HAP-1 (cell line): ENCODE results near the gene OGN.

Experiments
- DNase-seq, 2 experiments: peaks; one replicate each; pipeline ENCODE4 v3.0.0-alpha.2; 2016 to 2020; ENCODE audit warnings: low spot score in 2 of 2
- H3K27me3 ChIP-seq: fragments of 250-450 bp; sonication (Bioruptor Pico); 2 replicates; pipeline ENCODE4 v1.5.1; 2020; ENCODE audit warnings: low read depth, mild to moderate bottlenecking, moderate library complexity
- H3K36me3 ChIP-seq: fragments of 250-450 bp; sonication (Bioruptor Pico); replicated peaks from 2 replicates; pipeline ENCODE4 v1.5.1; 2020; ENCODE audit warnings: mild to moderate bottlenecking
- H3K4me1 ChIP-seq: fragments of 250-450 bp; sonication (Bioruptor Pico); 2 replicates; pipeline ENCODE4 v1.5.1; 2020; ENCODE audit warnings: mild to moderate bottlenecking
- H3K4me3 ChIP-seq: fragments of 250-450 bp; sonication (Bioruptor Pico); 2 replicates; pipeline ENCODE4 v1.5.1; 2020; ENCODE audit warnings: mild to moderate bottlenecking, moderate library complexity
- H3K9me3 ChIP-seq: fragments of 250-450 bp; sonication (Bioruptor Pico); 2 replicates; pipeline ENCODE4 v1.5.1; 2020; ENCODE audit warnings: mild to moderate bottlenecking, moderate library complexity
- in situ Hi-C: fragments of 300-500 bp; cut with MboI; formaldehyde crosslinking; loops from 3 replicates; pipeline ENCODE4 v1.14.3; 2020; ENCODE audit warnings: low sequenced_read_pairs, inconsistent platforms, mixed read lengths

Gene OGN

DNA sequence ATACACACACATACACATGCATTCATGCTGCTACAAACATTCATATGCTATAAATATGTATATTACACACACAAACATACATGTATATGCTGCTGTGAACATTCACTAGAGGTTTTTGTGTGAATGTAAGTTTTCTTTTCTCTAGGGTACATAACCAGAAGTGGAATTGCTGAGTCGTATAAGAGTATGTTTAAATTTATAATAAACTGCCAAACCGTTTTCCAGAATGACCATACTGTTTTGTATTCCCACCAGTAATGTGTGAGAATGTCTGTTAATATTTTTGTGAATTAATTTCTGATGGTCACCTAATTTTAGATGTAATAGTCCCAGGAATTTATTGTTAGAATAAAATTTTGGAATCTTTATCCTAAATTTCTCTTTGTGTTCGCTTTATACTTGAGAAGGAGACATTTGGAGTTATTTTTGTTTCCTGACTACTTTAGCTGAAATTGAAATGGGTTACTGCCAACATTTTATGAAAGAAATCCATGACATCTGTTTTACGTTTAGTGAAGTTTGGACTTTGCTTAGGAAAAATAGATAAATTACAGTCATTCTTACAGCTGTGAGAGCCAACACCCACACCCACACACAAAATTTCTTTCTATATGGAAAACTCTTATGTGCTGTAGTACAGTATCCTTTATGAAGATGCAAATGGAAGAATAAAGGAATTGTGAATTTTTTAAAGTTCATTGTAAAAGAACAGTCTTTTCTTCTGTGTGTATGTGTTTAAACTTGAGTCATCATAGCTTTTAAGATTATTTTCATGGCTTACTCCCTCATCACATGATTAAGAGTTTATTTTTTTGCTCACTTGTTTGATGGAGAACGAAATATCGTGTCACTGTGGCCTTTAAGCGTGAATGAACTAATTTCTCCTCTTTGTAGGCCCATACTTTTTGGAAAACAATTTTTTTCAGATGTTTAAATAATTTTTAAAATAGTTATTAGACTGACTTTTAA, 54.3 kb downstream of the OGN start:
- H3K36me3 ChIP-seq = no peaks in the 10 kb centered on the region
- DNase-seq = no peak
- H3K4me3 ChIP-seq = no peak overlapping the region
- in situ Hi-C loops = no loop called here
- H3K9me3 ChIP-seq = no peaks in the 10 kb centered on the region
- no peaks in the 10 kb centered on the region for H3K27me3 ChIP-seq
- H3K4me1 ChIP-seq = peaks cover 6% of the 10 kb centered on the region; the same call in 1 of the 2 replicates

DNA sequence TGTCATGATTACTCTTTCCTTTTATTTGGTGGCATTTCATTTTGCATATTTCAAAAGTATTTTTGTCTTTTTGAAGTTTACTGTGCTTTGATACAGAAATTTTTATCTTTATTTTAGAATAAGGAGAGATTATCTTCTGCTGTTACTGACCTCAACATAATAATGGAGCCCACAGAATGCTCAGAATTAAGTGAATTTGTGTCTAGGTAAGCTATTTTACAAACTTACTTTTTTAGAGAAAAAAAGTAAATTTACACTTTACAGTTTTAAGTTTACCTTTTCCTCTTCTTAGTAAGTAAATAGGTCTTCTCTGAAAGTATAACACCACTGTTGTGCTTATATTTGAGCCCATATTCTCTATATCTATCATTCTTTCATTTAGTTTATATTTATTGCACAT, 58.8 kb downstream of the OGN start:
- Histone ChIP-seq H3K36me3 (no peaks in the 10 kb centered on the region), H3K27me3 (no peaks in the 10 kb centered on the region), H3K4me3 (no peak overlapping the region), H3K9me3 (no peaks in the 10 kb centered on the region), H3K4me1 (peaks cover 6% of the 10 kb centered on the region; the same call in 1 of the 2 replicates)
- no peak for DNase-seq
- in situ Hi-C loops = no loop called here

DNA sequence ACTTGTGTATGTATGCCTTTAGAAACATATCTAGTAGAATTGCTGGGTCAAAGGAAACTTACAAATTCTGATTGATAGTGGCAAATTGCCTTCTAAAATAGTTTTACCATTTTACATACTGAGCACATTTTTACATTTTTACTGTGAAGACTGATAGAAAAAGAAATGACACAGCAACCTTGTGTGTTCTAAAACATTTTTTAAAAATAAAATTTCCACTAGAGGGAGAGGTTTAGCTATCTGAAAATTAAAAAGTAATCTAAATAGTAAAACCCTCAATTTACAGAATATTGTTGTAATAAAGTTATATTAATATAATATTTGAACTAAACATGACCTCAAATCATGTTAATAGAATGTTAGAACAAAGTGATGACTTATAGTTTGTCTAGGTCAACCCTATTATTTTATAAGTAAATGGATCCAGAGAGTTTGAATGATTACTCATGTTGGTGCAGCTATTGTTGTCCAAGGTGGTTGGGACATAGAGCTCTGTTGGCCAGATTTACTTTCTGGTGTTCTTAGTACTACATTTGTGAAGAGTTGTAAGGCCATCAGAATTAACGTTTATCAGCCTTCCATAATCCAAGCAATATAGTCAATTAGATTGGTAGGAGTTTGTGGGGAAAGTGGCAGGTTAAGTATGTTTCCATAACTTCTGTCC, 61.4 kb downstream of the OGN start:
- 0 out of 2 replicates have a peak, but pooled peaks cover 6% of the 10 kb centered on the region for H3K36me3 ChIP-seq
- no peaks in the 10 kb centered on the region for H3K4me1 ChIP-seq
- H3K27me3 ChIP-seq = no peaks in the 10 kb centered on the region
- DNase-seq = no peak
- H3K9me3 ChIP-seq = no peaks in the 10 kb centered on the region
- in situ Hi-C loops = no loop called here
- H3K4me3 ChIP-seq = no peak overlapping the region

DNA sequence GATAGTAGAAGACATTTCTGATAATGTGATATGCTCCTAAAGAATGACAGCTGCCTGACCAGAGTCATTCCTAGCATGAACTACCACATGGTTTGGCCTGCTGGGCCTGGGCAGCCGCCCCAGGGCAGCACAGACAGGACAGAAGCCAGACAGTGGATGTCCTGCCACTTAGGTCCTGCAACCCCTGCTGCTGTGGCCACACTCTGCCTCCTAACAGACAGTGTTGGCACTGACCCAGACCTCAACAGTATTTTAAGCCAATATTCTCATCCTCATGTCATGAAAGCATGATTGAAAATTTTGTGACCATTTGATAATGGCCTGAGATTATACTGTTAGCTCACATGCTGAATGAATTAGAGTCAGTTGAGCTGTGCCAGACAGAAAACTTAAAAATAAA, 62.8 kb downstream of the OGN start:
- H3K4me1 ChIP-seq = no peaks in the 10 kb centered on the region
- H3K27me3 ChIP-seq = no peaks in the 10 kb centered on the region
- H3K9me3 ChIP-seq = no peaks in the 10 kb centered on the region
- H3K4me3 ChIP-seq = no peak overlapping the region
- DNase-seq = no peak
- in situ Hi-C loops = no loop called here
- peaks cover 11% of the 10 kb centered on the region; the same call in 1 of the 2 replicates for H3K36me3 ChIP-seq

DNA sequence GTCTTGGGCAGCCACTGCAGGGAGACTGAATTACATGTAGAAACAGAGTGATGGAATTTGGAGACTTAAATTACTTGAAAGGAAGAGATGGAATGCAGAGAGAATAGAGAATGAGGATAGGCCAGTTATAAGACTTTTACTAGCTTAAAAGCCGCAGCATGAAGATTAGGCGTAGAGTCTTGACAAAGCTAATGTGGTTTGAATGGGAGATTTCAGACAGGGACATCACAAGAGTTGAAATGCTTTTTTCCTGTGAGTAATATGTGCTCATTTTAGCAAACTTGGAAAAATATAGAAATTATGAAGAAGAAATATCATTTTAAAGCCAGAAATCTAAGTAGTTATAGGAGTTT, 71.1 kb downstream of the OGN start:
- peaks cover 9% of the 10 kb centered on the region for H3K4me1 ChIP-seq
- no peaks in the 10 kb centered on the region for H3K27me3 ChIP-seq
- H3K9me3 ChIP-seq = no peaks in the 10 kb centered on the region
- in situ Hi-C loops = no loop called here
- no peak for DNase-seq
- no peak overlapping the region for H3K4me3 ChIP-seq
- peaks cover 12% of the 10 kb centered on the region for H3K36me3 ChIP-seq
